PFSK-1 (cell line): ENCODE measurements around the gene LGR4.

ENCODE experiments used
- FOXP2 ChIP-seq: optimal IDR thresholded peaks from 2 replicates; pipeline ENCODE3; 2011; ENCODE audit warnings: borderline replicate concordance, control low read depth, inconsistent platforms; ENCODE audit not compliant: insufficient read depth; ENCODE audit errors: extremely low read length, extremely low read depth
- POLR2AphosphoS5 ChIP-seq: IDR thresholded peaks from 2 replicates; pipeline ENCODE4 v1.6.1; 2012; ENCODE audit warnings: low read depth, mild to moderate bottlenecking, control low read depth, low read length, moderate library complexity
- SIN3A ChIP-seq: IDR thresholded peaks from 2 replicates; pipeline ENCODE4 v1.6.1; 2012; ENCODE audit warnings: mild to moderate bottlenecking, low read length, moderate library complexity, borderline replicate concordance; ENCODE audit not compliant: insufficient read depth
- TAF1 ChIP-seq: IDR thresholded peaks from 2 replicates; pipeline ENCODE4 v1.6.1; 2012; ENCODE audit warnings: low read length, control low read depth, borderline replicate concordance; ENCODE audit not compliant: insufficient read depth
- TF ChIP-seq, protein P1 (sequence below), 2 experiments: IDR thresholded peaks; 2 replicates each; pipeline versions ENCODE4 v1.6.1 to v1.8.0; 2011 to 2012; ENCODE audit warnings: low read depth in 2 of 2, low read length in 2 of 2, control low read depth in 1 of 2, inconsistent platforms in 1 of 2, mild to moderate bottlenecking in 1 of 2, moderate library complexity in 1 of 2; ENCODE audit not compliant: insufficient read depth in 1 of 2

The LGR4 gene

DNA sequence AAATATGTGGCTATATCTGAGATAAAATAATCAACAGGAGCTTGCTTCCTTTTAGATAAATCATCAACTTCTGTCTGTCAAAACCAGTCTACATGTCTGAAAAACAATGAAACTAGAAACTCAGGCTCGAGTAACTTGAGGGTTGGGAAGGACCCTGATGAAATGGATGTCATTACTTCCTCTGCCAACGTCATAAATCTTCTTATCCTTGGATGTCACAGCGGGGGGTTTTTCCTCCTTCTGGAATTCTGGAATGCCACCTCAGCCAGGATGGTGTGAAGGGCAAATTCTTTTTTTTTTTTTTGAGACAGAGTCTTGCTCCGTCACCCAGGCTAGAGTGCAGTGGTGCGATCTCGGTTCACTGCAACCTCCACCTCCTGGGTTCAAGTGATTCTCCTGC is 13.4 kb downstream of the LGR4 start:
- TF ChIP-seq, protein P1, sequence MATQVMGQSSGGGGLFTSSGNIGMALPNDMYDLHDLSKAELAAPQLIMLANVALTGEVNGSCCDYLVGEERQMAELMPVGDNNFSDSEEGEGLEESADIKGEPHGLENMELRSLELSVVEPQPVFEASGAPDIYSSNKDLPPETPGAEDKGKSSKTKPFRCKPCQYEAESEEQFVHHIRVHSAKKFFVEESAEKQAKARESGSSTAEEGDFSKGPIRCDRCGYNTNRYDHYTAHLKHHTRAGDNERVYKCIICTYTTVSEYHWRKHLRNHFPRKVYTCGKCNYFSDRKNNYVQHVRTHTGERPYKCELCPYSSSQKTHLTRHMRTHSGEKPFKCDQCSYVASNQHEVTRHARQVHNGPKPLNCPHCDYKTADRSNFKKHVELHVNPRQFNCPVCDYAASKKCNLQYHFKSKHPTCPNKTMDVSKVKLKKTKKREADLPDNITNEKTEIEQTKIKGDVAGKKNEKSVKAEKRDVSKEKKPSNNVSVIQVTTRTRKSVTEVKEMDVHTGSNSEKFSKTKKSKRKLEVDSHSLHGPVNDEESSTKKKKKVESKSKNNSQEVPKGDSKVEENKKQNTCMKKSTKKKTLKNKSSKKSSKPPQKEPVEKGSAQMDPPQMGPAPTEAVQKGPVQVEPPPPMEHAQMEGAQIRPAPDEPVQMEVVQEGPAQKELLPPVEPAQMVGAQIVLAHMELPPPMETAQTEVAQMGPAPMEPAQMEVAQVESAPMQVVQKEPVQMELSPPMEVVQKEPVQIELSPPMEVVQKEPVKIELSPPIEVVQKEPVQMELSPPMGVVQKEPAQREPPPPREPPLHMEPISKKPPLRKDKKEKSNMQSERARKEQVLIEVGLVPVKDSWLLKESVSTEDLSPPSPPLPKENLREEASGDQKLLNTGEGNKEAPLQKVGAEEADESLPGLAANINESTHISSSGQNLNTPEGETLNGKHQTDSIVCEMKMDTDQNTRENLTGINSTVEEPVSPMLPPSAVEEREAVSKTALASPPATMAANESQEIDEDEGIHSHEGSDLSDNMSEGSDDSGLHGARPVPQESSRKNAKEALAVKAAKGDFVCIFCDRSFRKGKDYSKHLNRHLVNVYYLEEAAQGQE (IDR thresholded peaks at IDR 0.05; ENCODE audit: insufficient read depth in 1 of 2, low read depth in 2 of 2, low read length in 2 of 2): no peak
- no peak for TF ChIP-seq POLR2AphosphoS5

DNA sequence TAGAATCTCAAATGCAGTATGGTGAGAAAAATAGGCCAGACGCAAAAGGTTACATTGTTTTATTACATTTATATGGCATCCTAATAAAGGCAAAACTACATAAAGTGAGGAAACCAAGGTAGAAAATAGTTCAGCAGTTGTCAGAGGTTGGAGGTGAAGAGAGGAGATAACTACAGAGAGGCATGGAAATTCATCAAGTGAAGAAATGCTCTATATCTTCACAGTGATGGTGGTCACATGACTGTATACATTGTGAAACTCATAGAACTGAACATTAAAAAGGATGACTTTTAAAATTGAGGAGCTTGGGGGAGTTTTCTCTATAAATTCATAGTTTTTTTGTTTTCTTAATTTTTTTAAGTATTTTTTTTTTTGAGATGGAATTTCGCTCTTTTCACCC is 14.4 kb downstream of the LGR4 start:
- no peak for TF ChIP-seq POLR2AphosphoS5
- no peak for TF ChIP-seq TAF1
- TF ChIP-seq FOXP2: no peak
- TF ChIP-seq SIN3A: no peak
- TF ChIP-seq, protein P1 (IDR thresholded peaks at IDR 0.05; ENCODE audit: insufficient read depth in 1 of 2, low read depth in 2 of 2, low read length in 2 of 2): no peak

DNA sequence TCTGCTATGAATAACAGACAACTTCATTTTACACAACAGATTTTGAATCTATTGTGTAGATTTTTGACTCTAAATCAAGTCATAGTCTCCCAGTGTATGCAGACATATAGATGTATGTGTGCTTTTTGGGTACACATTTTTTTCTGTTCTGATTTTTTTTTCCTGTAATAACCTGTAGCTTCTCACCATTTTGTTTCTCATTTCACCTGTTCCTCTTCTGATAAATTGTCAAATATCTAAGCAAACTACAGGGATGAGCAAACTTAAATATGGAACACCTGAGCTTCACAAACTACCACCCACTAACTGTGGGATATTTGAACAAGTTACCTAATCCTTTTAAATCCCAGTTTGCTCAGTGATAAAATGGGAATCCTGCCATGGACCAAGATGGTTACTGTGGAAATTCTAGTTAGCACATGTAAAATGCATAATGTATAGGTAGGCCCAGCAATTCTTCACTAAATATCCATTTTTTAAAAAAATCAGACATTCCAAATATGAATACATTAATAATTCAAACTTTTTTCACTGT is 15.7 kb downstream of the LGR4 start:
- TF ChIP-seq, protein P1 (IDR thresholded peaks at IDR 0.05; ENCODE audit: insufficient read depth in 1 of 2, low read depth in 2 of 2, low read length in 2 of 2): no peak

DNA sequence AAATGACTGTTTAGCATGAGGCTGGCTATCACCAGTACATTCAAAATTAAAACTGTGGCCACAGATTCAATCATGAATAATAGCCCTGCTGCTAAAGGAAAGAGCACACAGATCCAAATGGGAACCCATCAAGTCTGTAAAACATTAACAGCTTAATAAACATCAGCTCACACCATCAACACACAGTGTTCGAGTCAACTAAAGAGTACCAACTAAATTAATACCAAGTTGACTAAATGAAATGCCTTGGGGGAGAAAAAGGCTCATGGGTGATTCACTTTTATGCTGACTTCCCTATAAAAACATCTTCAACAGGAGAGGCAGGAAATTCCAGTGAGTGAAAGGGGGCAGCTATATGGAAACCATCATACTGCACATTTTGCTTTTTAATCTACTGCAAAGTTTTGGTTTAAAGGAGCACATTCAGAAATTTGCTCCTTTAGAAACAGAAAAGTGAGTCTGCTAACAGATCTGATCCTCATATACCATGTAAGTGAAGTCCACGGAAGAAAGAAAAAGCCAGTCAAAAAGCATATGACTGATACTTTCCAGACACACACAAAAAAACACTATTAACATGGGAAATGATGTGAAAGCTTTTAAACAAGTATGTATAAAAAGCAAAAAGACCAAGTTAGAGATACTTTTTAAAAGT is 16.3 kb downstream of the LGR4 start:
- TF ChIP-seq, protein P1 (IDR thresholded peaks at IDR 0.05; ENCODE audit: insufficient read depth in 1 of 2, low read depth in 2 of 2, low read length in 2 of 2): no peak
- TF ChIP-seq POLR2AphosphoS5 (no peak), TAF1 (no peak), FOXP2 (no peak), SIN3A (no peak)

DNA sequence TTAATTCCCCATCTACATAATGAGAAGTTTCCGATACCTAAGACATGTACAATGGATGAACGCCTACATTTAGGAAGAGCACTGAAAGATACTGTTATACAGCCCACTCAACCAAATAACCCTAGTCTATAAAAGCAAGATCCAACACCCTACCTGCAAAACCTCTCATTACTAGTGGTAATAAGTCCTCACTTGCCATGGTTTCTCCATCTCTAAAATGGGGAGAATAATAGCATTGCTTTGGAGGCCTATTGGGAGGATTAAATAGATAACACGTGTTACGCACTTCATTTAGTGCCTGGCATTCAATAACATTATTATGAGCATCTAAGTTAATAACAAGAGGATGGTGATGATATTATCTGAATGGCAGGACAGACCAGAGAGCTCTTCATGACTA is 16.9 kb downstream of the LGR4 start:
- TF ChIP-seq SIN3A (no peak), TAF1 (no peak)
